ENCODE data around the gene PEX11A. TPM values are rescaled to one million over a fixed set of nuclear protein-coding genes. Genes with fewer than 3 reads are reported as not detected.

Gene PEX11A
- 10 to 100 TPM in 5 of 6 experiments, 1 to 10 TPM in 1; 6.9 to 30.9 (median 22.6) TPM for total RNA-seq
- long read RNA-seq, partial matches to known transcripts, result 0 of 2 reads
- long read RNA-seq, other reads (novel, unspliced or antisense), result 0 of 2 reads

DNA sequence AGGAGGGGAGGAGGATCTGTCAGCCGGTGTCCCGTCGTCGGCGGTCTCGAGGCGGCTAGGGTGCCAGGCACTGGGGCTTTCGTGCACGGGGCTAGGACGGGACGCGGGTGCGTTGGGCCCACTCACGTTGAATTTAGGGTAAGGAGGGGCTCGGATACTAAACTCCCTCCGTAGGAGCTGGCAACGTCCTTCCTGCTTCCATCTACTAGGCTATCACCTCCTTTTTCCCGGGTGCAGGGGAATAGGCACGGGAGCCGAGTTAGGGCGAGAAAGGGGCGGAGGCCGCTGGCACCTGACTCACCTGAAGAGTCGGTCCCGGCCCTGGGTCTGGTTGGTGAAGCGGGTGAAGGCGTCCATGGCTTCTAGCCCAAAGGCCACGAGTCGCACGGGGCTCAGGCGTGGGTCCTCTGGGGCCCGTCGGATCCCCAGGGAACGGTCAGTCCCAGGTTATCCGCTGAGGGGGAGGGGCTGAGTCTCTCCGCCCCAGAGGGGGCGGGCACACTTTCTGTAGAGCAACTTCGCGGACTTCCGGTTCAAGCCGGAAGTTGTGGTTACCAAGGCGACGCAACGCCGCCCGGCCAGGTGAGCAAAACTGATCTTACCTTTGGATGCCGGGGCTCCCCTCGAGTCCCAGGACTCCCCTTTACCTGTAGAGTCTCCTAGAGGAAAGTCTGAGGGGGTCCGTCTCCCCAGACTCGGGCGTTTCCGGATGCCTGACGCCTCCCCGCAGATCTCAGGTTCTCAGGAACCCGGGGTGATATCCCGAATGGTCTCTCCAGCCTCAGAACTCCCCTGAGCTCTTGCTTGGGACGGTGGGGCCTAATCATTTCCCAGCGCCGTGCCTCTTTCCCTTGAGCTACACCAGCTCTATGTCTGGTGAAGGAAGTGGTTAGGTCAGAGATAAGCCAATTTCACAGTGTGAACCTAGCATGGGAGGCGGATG, at the start of gene PEX11A, which contains the start of gene WDR93:
PEX11A (minus strand) TSS at position 479 of the 943 bp plus-strand sequence; CDS start at position 357, 122 bp downstream.
WDR93 (plus strand) TSS at position 536 of the 943 bp plus-strand sequence. CDS start 10,936 bp downstream, outside the sequence.
- peak within 1 kb of the TSS; percentile 73 to 94 (median 79) for H3K27ac ChIP-seq
- H3K36me3 ChIP-seq, result no peaks in the 10 kb centered on the region
- H3K4me1 ChIP-seq, result peaks cover 0 to 20% (median 0%) of the 10 kb centered on the region in 4 donors
- peak within 1 kb of the TSS; percentile 58 to 71 (median 70) for H3K4me3 ChIP-seq
- intact Hi-C loops (cut with DNase I), result no loop called here
- 3% methylated on average over 25 of the region's 60 CpGs for WGBS (ENCODE audit: insufficient coverage, low coverage, low lambda C conversion rate, missing lambda C conversion rate)
- DNase-seq, result peak; percentile 89 to 97 (median 93)
- peak; percentile 98 to 99 (median 98) for ATAC-seq
- TF ChIP-seq POLR2A (IDR thresholded peaks at IDR 0.05), result peak; percentile 92
- TF ChIP-seq CTCF (IDR thresholded peaks at IDR 0.05), result no peak
- H3K9me3 ChIP-seq, result no peaks in the 10 kb centered on the region
- H3K27me3 ChIP-seq, result no peaks in the 10 kb centered on the region

DNA sequence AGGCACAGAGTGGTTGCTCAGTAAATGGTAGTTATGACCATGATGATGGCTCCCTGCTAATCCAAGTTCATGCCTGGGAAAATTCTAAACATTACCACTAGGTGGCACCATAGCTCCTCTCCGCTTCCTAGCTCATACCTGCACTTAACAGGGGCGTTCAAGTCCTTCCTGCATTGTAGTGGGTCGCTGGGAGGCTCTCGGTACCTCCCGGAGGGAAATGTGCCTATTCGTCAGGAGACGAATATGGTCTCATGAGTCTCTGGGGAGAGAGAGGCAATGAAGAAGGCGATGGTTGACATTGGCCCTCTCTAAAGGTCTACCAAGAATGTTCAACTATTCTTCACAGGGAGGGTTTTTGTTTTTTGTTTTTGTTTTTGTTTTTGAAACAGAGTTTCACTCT, 49.6 kb upstream of the PEX11A start:
- no peaks in the 10 kb centered on the region for H3K27me3 ChIP-seq
- H3K27ac ChIP-seq, result no peak overlapping the region
- 4% methylated on average over 3 of the region's 8 CpGs for WGBS (ENCODE audit: insufficient coverage, low coverage, low lambda C conversion rate, missing lambda C conversion rate)
- peak in 1 of 3 donors; percentile 57 for DNase-seq
- intact Hi-C loops (cut with DNase I), result loop anchor here (5.0 to 10.0 kb wide), 3 partner anchors 145 to 345 kb away; no protein-coding TSS in a partner anchor
- H3K4me3 ChIP-seq, result no peak overlapping the region
- no peaks in the 10 kb centered on the region for H3K36me3 ChIP-seq
- TF ChIP-seq POLR2A (IDR thresholded peaks at IDR 0.05) (no peak), CTCF (IDR thresholded peaks at IDR 0.05) (peak; percentile 90 to 95 (median 92))
- H3K9me3 ChIP-seq, result no peaks in the 10 kb centered on the region
- peak; percentile 87 to 97 (median 94) for ATAC-seq
- H3K4me1 ChIP-seq, result no peaks in the 10 kb centered on the region

DNA sequence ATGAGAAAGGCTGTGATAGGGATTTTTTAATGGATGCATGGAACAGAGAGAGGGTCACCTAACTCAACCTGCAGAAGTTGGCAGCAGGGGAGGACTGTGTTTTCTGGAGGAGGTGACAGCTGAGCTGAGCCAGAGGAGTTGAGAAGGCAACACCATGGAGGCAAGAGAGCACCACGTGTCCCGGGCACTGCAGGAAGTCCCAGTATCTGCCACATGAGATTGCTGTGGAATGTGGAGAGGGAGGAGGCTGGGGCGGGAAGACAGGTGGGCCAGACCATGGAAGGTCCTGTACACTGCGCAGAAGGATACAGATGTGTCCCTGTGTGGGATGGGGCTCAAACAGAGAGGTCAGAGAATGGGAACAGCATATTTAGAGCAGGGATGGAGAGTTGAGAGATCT, 45.2 kb upstream of the PEX11A start:
- intact Hi-C loops (cut with DNase I), result no loop called here

More for the DNA sequence above, 45.2 kb upstream of the PEX11A start:
- ATAC-seq (no peak), DNase-seq (no peak)
- TF ChIP-seq CTCF (IDR thresholded peaks at IDR 0.05), result no peak
- no peak for TF ChIP-seq POLR2A (IDR thresholded peaks at IDR 0.05)
- 65% methylated on average over 3 of the region's 4 CpGs for WGBS (ENCODE audit: insufficient coverage, low coverage, low lambda C conversion rate, missing lambda C conversion rate)
- no peaks in the 10 kb centered on the region for H3K36me3 ChIP-seq
- no peak overlapping the region for H3K4me3 ChIP-seq
- no peaks in the 10 kb centered on the region for H3K4me1 ChIP-seq
- no peaks in the 10 kb centered on the region for H3K27me3 ChIP-seq
- no peaks in the 10 kb centered on the region for H3K9me3 ChIP-seq
- no peak overlapping the region for H3K27ac ChIP-seq
